BLaER1 (cell line): Measurements from ENCODE around the gene VAV1.
A peak's percentile ranks its signal among the peaks of the same experiment; 100 is the strongest.
"Not testable (repeated sequence)": the region's sequence is repeated elsewhere in the genome, so short reads cannot be mapped to it uniquely, and the experiment has no call there.

ENCODE experiments used
- H3K27ac ChIP-seq: shearing (Covaris generic); formaldehyde crosslinking; 2 replicates; pipeline ENCODE4 v1.8.1; 2022
- H3K27me3 ChIP-seq: shearing (Covaris generic); formaldehyde crosslinking; 2 replicates; pipeline ENCODE4 v1.8.1; 2022
- H3K36me3 ChIP-seq: shearing (Covaris generic); formaldehyde crosslinking; 2 replicates; pipeline ENCODE4 v1.8.1; 2022
- H3K4me1 ChIP-seq: shearing (Covaris generic); formaldehyde crosslinking; 2 replicates; pipeline ENCODE4 v1.8.1; 2022
- H3K4me2 ChIP-seq: shearing (Covaris generic); formaldehyde crosslinking; 2 replicates; pipeline ENCODE4 v1.8.1; 2022
- H3K4me3 ChIP-seq: shearing (Covaris generic); formaldehyde crosslinking; 2 replicates; pipeline ENCODE4 v1.8.1; 2022
- H3K9ac ChIP-seq: shearing (Covaris generic); formaldehyde crosslinking; 2 replicates; pipeline ENCODE4 v1.8.1; 2022
- H3K9me3 ChIP-seq: shearing (Covaris generic); formaldehyde crosslinking; 2 replicates; pipeline ENCODE4 v1.8.1; 2022
- H4K20me1 ChIP-seq: shearing (Covaris generic); formaldehyde crosslinking; 2 replicates; pipeline ENCODE4 v1.8.1; 2022
- Cebpa-rat ChIP-seq: shearing (Covaris generic); IDR thresholded peaks from 2 replicates; pipeline ENCODE4 v1.8.1; 2022

Gene VAV1

GRCh38 chr19:6754653-6755463 is 17.6 kb upstream of the VAV1 start:
- H3K9ac ChIP-seq, result no peak overlapping the region
- no peak for TF ChIP-seq Cebpa-rat
- no peak overlapping the region for H3K27ac ChIP-seq
- H3K4me3 ChIP-seq, result no peak overlapping the region
- peaks cover 34% of the 10 kb centered on the region for H3K4me1 ChIP-seq
- H3K9me3 ChIP-seq, result no peaks in the 10 kb centered on the region
- H3K36me3 ChIP-seq, result peaks cover 36% of the 10 kb centered on the region
- 0 out of 2 replicates have a peak overlapping the region, but pooled peaks have one; percentile 93 for H3K4me2 ChIP-seq
- no peaks in the 10 kb centered on the region for H3K27me3 ChIP-seq
- no peaks in the 10 kb centered on the region for H4K20me1 ChIP-seq

- TF ChIP-seq Cebpa-rat, result no peak
Observed at GRCh38 chr19:6760606-6761005, 11.9 kb upstream of the VAV1 start.

GRCh38 chr19:6761053-6761676 is 11.3 kb upstream of the VAV1 start:
- Histone ChIP-seq H3K9me3 (no peaks in the 10 kb centered on the region), H3K9ac (no peak overlapping the region), H3K4me2 (no peak overlapping the region), H3K27ac (no peak overlapping the region), H3K4me3 (no peak overlapping the region), H4K20me1 (no peaks in the 10 kb centered on the region), H3K4me1 (peaks cover 21% of the 10 kb centered on the region), H3K27me3 (no peaks in the 10 kb centered on the region), H3K36me3 (peaks cover 12% of the 10 kb centered on the region; the same call in 1 of the 2 replicates)
- no peak for TF ChIP-seq Cebpa-rat

More at GRCh38 chr19:6760606-6761005, 11.9 kb upstream of the VAV1 start:
- Histone ChIP-seq H3K27ac (no peak overlapping the region), H3K27me3 (no peaks in the 10 kb centered on the region), H3K4me2 (no peak overlapping the region), H3K9ac (no peak overlapping the region), H3K4me1 (peaks cover 15% of the 10 kb centered on the region), H3K36me3 (peaks cover 12% of the 10 kb centered on the region; the same call in 1 of the 2 replicates), H3K9me3 (no peaks in the 10 kb centered on the region), H4K20me1 (no peaks in the 10 kb centered on the region), H3K4me3 (no peak overlapping the region)

- not testable (repeated sequence) for H4K20me1 ChIP-seq, H3K27ac ChIP-seq, H3K4me2 ChIP-seq, H3K4me3 ChIP-seq, H3K27me3 ChIP-seq, H3K9me3 ChIP-seq, H3K9ac ChIP-seq
- Histone ChIP-seq H3K4me1 (peaks cover 22% of the 10 kb centered on the region), H3K36me3 (peaks cover 12% of the 10 kb centered on the region; the same call in 1 of the 2 replicates)
Observed at GRCh38 chr19:6762253-6762797, 10.2 kb upstream of the VAV1 start.

GRCh38 chr19:6765738-6766356 is 6.7 kb upstream of the VAV1 start:
- no peak overlapping the region for H3K4me3 ChIP-seq

GRCh38 chr19:6766357-6767080 is 6.0 kb upstream of the VAV1 start:
- no peaks in the 10 kb centered on the region for H3K9me3 ChIP-seq
- H4K20me1 ChIP-seq, result no peaks in the 10 kb centered on the region
- peak overlapping the region; percentile 71 for H3K9ac ChIP-seq
- H3K4me1 ChIP-seq, result peaks cover 31% of the 10 kb centered on the region
- H3K27me3 ChIP-seq, result no peaks in the 10 kb centered on the region
- 0 out of 2 replicates have a peak overlapping the region, but pooled peaks have one; percentile 31 for H3K27ac ChIP-seq
- H3K4me2 ChIP-seq, result peak overlapping the region; percentile 98
- TF ChIP-seq Cebpa-rat, result no peak
- H3K36me3 ChIP-seq, result no peaks in the 10 kb centered on the region
- H3K4me3 ChIP-seq, result peak overlapping the region; percentile 73

More at GRCh38 chr19:6765738-6766356, 6.7 kb upstream of the VAV1 start:
- H3K27me3 ChIP-seq, result no peaks in the 10 kb centered on the region
- H4K20me1 ChIP-seq, result no peaks in the 10 kb centered on the region
- TF ChIP-seq Cebpa-rat, result no peak
- H3K4me2 ChIP-seq, result peak overlapping the region; percentile 98
- H3K4me1 ChIP-seq, result peaks cover 27% of the 10 kb centered on the region
- no peak overlapping the region for H3K27ac ChIP-seq
- no peaks in the 10 kb centered on the region for H3K9me3 ChIP-seq
- no peaks in the 10 kb centered on the region for H3K36me3 ChIP-seq
- no peak overlapping the region for H3K9ac ChIP-seq

GRCh38 chr19:6767081-6767356 is 5.5 kb upstream of the VAV1 start:
- H3K9me3 ChIP-seq, result no peaks in the 10 kb centered on the region
- no peaks in the 10 kb centered on the region for H3K36me3 ChIP-seq
- H3K4me2 ChIP-seq, result peak overlapping the region; percentile 98
- no peaks in the 10 kb centered on the region for H3K27me3 ChIP-seq
- TF ChIP-seq Cebpa-rat, result no peak
- peak overlapping the region; percentile 73 for H3K4me3 ChIP-seq
- no peaks in the 10 kb centered on the region for H4K20me1 ChIP-seq
- H3K27ac ChIP-seq, result peak overlapping the region; percentile 31; the same call in 1 of the 2 replicates
- H3K9ac ChIP-seq, result peak overlapping the region; percentile 71
- H3K4me1 ChIP-seq, result peaks cover 36% of the 10 kb centered on the region

GRCh38 chr19:6767357-6768235 is 4.9 kb upstream of the VAV1 start, which contains the start of gene SH2D3A:
TSS of gene SH2D3A (minus strand) at chr19:6767435. CDS start at chr19:6763748, 3,687 bp downstream.
- Histone ChIP-seq H3K9me3 (no peaks in the 10 kb centered on the region), H3K9ac (peak within 1 kb of the TSS; percentile 71), H3K36me3 (no peaks in the 10 kb centered on the region), H3K4me3 (peak within 1 kb of the TSS; percentile 73), H3K27ac (peak within 1 kb of the TSS; percentile 52; the same call in 1 of the 2 replicates), H3K27me3 (no peaks in the 10 kb centered on the region), H3K4me1 (peaks cover 38% of the 10 kb centered on the region), H4K20me1 (no peaks in the 10 kb centered on the region), H3K4me2 (peak within 1 kb of the TSS; percentile 98)
- no peak for TF ChIP-seq Cebpa-rat
